ENCODE data around the gene TEX19. TPM values are rescaled to one million over a fixed set of nuclear protein-coding genes. Genes with fewer than 3 reads are reported as not detected.
"Not testable (repeated sequence)": the region's sequence is repeated elsewhere in the genome, so short reads cannot be mapped to it uniquely, and the experiment has no call there.

The TEX19 gene
- total RNA-seq, 1 donor from 2014 or later, result not detected

DNA sequence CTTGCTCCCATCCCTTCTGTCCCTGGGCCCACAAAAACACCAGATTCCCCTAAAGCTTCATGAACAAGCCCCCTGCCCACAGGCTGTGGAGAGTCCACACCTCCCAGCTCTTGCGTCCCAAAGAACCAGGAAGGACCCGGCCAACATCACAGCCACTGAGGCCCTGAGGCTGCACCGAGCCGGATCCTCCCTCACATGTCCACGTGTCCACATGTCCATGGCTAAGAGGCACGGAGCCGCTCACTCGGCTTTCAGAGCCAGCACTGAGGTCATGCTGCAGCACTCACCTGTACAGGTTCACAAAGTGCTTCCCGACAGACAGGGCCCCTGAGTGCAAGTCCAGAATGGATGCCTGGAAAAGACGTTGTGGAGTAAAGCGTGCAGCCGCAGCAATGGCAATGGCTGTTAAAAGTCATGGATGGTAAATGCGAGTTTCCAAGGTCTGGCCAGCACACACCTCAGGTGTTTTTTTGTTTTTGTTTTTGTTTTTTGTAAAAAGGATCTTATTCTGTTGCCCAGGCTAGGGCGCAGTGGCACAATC lies 47.2 kb downstream of the TEX19 start:
- no peak for DNase-seq (ENCODE audit: extremely low read depth, low read depth, low spot score)

DNA sequence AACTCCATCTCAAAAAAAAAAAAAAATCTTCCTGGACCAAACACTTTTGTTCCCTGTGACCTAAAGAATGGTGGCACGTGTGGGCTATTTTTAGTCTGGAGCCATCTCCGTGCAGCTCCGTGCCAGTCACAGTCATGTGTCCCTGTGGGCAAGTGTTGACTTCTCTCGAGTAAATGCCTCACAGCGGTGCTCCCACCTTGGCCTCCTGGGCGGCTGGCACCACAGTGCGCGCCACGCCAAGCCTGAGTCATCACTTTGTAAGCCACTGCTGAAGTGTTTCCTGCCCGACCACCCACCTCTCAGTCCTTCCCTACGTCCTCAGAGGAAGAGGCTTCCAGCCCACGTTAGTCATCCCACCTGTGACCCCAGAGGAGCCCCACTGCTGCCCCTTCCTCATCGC lies 48.2 kb downstream of the TEX19 start:
- DNase-seq (ENCODE audit: extremely low read depth, low read depth, low spot score), result no peak

DNA sequence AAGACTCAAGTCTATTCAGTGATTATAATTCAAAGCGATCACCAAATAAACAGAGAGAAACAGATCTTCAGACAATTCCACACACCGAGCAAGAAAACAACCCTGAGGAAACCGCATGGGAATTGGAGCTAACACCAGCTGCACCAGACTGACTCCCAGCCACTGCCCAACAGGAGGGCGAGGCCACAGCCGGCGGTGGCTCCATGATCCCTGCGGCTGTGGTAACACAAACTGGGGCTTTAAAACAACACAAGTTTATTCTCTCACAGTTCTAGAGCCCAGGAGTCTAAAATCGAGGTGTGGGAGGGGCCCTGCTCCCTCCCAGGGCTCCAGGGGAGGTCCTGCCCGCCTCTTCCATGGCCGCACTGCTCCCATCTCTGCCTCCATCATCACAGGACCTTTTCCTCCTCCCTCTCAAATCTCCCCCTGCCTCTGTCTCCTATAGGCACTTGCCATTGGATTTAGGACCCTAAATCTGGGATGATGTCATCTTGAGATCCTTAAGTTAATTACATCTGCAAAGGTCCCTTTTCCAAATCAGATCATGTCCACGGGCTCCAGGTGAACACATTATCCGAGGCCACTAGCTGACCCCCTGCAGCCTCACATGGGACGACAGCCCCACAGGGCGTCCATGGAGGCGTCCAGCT lies 49.4 kb downstream of the TEX19 start:
- DNase-seq (ENCODE audit: extremely low read depth, low read depth, low spot score), result no peak

DNA sequence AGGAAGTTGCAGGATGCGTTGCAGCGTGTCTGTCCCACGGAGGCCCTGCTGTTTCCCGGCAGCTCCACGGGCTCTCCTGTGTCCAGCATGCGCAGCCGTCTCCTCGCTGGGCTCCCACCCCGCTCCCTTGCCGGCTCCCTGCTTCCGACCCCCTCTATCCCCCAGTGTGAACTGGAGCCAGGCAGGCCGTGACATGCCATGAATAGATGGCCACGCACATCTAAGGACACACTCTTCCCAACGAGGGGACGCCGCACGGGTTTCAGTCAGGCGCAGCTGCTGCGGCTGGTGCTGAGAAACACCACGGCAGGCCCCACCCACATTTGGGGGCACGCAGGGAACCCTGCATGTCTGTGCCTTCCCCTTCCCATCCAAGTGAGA lies 49.9 kb downstream of the TEX19 start:
- DNase-seq (ENCODE audit: extremely low read depth, low read depth, low spot score), result no peak

DNA sequence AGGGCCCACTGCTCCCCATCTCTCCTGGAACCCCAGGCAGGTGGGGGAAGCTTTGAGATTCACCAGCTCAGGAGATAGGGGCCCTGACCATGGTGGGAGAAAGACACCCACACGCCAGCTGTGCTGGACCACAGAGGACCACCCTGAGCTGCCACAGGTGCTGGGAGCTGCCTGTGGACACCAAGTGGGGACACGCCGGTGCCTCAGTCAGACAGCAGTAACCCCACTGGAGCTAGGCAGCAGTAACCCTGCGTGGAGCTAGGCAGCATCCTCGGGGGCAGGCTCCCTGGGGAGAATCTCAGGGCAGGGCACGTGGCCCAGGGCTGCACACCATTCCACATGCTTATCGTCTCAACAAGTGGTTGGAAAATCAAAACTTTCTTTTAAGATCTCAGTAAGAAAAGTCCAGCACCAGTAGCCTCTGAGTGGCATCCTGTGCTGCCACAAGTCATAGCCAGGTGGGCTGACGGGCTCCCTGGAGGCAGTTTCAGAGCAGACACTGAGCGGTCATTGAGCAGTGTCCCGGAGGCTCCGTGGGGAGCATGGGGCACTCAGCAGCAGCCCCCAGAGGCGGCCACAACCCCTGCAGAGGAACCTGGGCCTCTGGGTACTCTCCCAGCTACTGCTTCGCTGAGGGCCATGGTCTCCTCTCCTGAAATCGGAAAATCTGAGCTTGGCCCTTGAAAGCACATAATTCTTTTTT lies 51.1 kb downstream of the TEX19 start:
- DNase-seq (ENCODE audit: extremely low read depth, low read depth, low spot score), result no peak

DNA sequence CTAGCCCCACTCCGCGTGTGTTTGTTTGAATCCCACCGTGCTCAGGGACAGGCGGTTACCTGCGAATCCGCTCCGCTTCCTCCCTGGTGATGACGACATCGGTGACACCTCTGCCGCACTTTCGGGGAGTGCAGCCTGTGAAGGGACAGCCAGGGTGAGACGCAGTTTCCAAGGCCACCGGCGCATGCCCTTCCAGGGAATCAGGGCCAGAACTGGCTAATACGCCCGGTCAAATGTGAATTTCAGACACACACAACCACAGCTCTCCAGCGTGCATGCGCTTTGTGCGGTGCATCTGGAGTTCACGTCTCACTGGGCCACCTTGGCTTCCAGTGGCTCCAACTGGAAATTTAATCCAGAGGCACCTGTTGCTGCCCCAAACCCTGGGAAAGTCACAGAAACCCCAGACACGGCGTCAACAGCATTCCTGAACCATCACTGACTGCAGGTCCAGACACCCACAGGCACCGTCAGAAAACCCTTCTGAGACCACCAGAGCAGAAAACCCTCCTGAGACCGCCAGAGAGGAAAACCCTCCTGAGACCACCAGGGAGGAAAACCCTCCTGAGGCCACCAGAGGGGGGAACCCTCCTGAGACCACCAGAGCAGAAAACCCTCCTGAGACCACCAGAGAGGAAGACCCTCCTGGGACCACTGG lies 52.5 kb downstream of the TEX19 start:
- DNase-seq (ENCODE audit: extremely low read depth, low read depth, low spot score), result no peak

DNA sequence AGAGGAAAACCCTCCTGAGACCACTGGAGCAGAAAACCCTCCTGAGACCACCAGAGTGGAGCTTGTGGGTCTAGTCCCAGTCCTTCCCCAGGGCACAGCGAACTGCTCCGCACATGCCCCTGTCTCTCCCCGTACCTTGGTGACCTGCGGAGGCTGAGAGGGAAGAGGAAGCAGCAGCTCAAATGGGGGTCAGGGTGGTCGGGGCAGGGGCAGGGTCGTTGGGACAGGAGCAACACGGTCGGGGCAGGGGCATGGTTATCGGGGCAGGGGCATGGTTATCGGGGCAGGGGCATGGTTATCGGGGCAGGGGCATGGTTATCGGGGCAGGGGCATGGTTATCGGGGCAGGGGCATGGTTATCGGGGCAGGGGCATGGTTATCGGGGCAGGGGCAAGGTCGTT lies 53.0 kb downstream of the TEX19 start:
- not testable (repeated sequence) for DNase-seq (ENCODE audit: extremely low read depth, low read depth, low spot score)

DNA sequence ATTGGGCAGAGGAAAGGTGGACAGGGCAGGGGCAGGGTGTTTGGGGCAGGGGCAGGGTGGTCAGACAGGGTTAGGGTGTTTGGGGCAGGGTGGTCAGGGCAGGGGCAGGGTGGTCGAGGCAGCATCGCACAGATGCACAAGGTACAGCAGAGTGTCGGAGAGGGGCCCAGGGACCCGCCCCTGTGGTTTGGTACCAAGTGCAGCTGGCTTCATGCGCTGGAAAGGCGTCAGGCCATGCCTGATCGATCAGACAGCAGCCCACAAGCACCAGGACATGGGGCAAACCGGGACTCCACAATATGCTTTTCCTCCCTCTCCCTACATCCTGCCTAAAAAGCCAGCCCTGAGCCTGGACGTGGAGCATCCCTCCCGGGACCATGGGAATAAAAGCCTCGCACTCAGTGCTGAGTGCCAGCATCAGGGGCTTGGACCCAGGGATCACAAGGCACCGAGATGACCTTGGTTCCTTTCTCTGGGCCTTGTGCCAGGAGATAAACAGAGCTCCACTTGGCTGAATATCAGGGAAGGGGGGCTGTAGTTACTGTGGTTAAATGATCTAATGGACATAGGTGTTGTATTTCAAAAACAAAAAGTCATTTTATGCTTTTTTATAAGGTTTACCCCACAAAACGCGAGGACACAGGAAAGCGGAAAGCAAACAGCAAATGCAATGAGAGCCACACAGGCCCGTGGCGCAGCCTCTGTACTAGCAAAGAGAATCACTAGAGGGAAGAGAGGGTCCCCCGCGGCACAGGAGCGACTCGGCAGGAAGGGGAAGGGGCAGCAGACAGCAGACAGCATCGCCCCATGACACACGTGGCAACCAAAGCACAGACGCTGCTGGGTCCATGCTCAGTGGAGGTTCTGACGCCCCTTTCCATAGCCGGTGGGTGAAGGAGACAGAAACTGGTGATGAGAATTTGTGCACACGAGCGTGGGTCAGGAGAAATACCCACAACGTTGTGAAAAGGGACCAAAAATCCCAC lies 53.8 kb downstream of the TEX19 start:
- no peak for DNase-seq (ENCODE audit: extremely low read depth, low read depth, low spot score)

Other genes starting within 250 kb of the TEX19 start
- 10.2 and 23.8 TPM in 2 replicates for gene CCDC57, start 146.4 kb upstream of the TEX19 start, total RNA-seq
- gene SLC16A3, start 130.2 kb upstream of the TEX19 start, total RNA-seq, result 151 and 170 TPM in 2 replicates
- 84.6 and 88.0 TPM in 2 replicates for gene CSNK1D, start 85.5 kb upstream of the TEX19 start, total RNA-seq
- not detected in 2 replicates for gene CD7, start 41.6 kb upstream of the TEX19 start, total RNA-seq
- 1.1 and 2.7 TPM in 2 replicates for gene SECTM1, start 25.5 kb upstream of the TEX19 start, total RNA-seq
- not detected in 2 replicates for gene UTS2R, start 12.5 kb downstream of the TEX19 start, total RNA-seq
- gene HEXD, start 59.1 kb downstream of the TEX19 start, total RNA-seq, result 18.8 and 31.1 TPM in 2 replicates
- 25.1 and 27.9 TPM in 2 replicates for gene OGFOD3, start 59.3 kb downstream of the TEX19 start, total RNA-seq
- 56.0 and 76.7 TPM in 2 replicates for gene CYBC1, start 91.5 kb downstream of the TEX19 start, total RNA-seq
- 94.6 and 104 TPM in 2 replicates for gene NARF, start 99.5 kb downstream of the TEX19 start, total RNA-seq
- 55.0 and 56.8 TPM in 2 replicates for gene FOXK2, start 160.5 kb downstream of the TEX19 start, total RNA-seq

Data from glomerular endothelial cell (primary cell).